PFSK-1 (cell line): Measurements from ENCODE around the gene IQGAP1.

ENCODE experiments used
- POLR2AphosphoS5 ChIP-seq: IDR thresholded peaks from 2 replicates; pipeline ENCODE4 v1.6.1; 2012; ENCODE audit warnings: low read depth, mild to moderate bottlenecking, control low read depth, low read length, moderate library complexity
- REST ChIP-seq, 2 experiments: IDR thresholded peaks; 2 replicates each; pipeline versions ENCODE4 v1.6.1 to v1.8.0; 2011 to 2012; ENCODE audit warnings: low read depth in 2 of 2, low read length in 2 of 2, control low read depth in 1 of 2, inconsistent platforms in 1 of 2, mild to moderate bottlenecking in 1 of 2, moderate library complexity in 1 of 2; ENCODE audit not compliant: insufficient read depth in 1 of 2

DNA sequence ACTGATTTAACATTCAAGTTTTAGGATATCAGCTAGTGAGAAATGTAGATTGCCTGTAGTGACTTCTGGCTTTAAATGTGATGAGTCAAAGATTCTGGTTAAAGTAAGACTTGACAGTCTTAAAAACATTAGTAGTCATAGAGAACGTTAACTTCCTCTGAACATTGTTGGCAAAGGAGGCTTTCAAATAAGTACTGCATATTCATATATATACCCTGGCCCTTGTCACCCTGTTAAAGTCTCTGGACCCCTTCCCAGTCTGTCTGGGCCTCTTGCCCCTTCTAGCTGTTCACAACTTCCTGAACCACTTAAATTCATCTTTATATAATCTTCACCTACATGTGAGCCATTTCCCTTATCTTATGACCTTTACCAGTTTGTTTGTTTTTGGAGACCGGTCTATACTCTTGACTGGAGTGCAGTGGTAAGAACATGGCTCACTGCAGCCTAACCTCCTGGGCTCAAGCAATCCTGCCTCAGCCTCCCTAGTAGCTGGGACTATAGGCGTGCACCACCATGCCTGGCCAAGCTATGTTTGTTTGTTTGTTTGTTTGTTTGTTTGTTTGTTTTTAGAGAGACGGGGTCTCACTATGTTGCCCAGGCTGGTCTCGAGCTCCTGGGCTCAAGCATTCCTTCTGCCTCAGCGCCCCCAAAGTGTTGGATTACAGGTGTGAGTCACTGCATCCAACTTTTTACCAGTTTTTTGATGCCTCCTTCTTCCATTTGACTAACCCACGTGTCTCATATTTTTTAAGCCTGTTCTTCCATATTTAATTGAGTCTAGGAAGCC, 77.3 kb downstream of the IQGAP1 start:
- no peak for TF ChIP-seq POLR2AphosphoS5
- TF ChIP-seq REST (IDR thresholded peaks at IDR 0.05; ENCODE audit: insufficient read depth in 1 of 2, low read depth in 2 of 2, low read length in 2 of 2): no peak
